SK-N-SH treated with all-trans-retinoic acid at 6 μM for 48 hours (cell line): ENCODE data around the gene HDAC5.

Source experiments
- CREB5 ChIP-seq: fragments of 250-450 bp; sonication (Bioruptor Pico); IDR thresholded peaks from 2 replicates; pipeline ENCODE4 v1.5.1; 2020; ENCODE audit warnings: low read depth, mild to moderate bottlenecking, moderate library complexity
- CSRNP3 ChIP-seq: fragments of 250-450 bp; sonication (Bioruptor Pico); IDR thresholded peaks from 2 replicates; pipeline ENCODE4 v1.5.1; 2021; ENCODE audit warnings: mild to moderate bottlenecking, moderate library complexity
- GLIS3 ChIP-seq: fragments of 250-450 bp; sonication (Bioruptor Pico); IDR thresholded peaks from 2 replicates; pipeline ENCODE4 v1.5.0; 2020; ENCODE audit warnings: mild to moderate bottlenecking, moderate library complexity
- ISL1 ChIP-seq: fragments of 250-450 bp; sonication (Bioruptor Pico); IDR thresholded peaks from 2 replicates; pipeline ENCODE4 v2.1.2; 2022; ENCODE audit warnings: mild to moderate bottlenecking, moderate library complexity
- PPARA ChIP-seq: fragments of 250-450 bp; sonication (Bioruptor Pico); IDR thresholded peaks from 2 replicates; pipeline ENCODE4 v1.5.0; 2020; ENCODE audit warnings: mild to moderate bottlenecking, borderline replicate concordance
- RARB ChIP-seq: fragments of 250-450 bp; sonication (Bioruptor Pico); IDR thresholded peaks from 2 replicates; pipeline ENCODE4 v1.8.0; 2021; ENCODE audit warnings: mild to moderate bottlenecking, moderate library complexity
- TSHZ2 ChIP-seq: fragments of 250-450 bp; sonication (Bioruptor Pico); IDR thresholded peaks from 2 replicates; pipeline ENCODE4 v1.5.0; 2020; ENCODE audit warnings: mild to moderate bottlenecking, moderate library complexity
- ZFP3 ChIP-seq: fragments of 250-450 bp; sonication (Bioruptor Pico); IDR thresholded peaks from 2 replicates; pipeline ENCODE4 v1.5.0; 2020; ENCODE audit warnings: mild to moderate bottlenecking, moderate library complexity
- ZFP30 ChIP-seq: fragments of 450-650 bp; formaldehyde crosslinking; IDR thresholded peaks from 2 replicates; pipeline ENCODE4 v1.5.0; 2022; ENCODE audit warnings: mild to moderate bottlenecking, moderate library complexity

GRCh38 chr17:44112284-44113280 lies 10.9 kb downstream of the HDAC5 start:
- no peak for TF ChIP-seq TSHZ2 (CRISPR knock-in tag)
- TF ChIP-seq CSRNP3: no peak
- TF ChIP-seq ZFP3 (CRISPR knock-in tag): no peak
- TF ChIP-seq CREB5 (CRISPR knock-in tag): no peak
- no peak for TF ChIP-seq ZFP30 (CRISPR knock-in tag)
- TF ChIP-seq ISL1 (CRISPR knock-in tag): no peak
- no peak for TF ChIP-seq GLIS3 (CRISPR knock-in tag)
- no peak for TF ChIP-seq RARB (CRISPR knock-in tag)
- no peak for TF ChIP-seq PPARA
